Hypothalamus (tissue), 51 donors: ENCODE data around the gene ITM2C.

Experiments used
- DNase-seq, 51 donors: peaks; one replicate each; lab custom pipeline; 2025; lab: John Stamatoyannopoulos, UW

ITM2C gene

GRCh38 chr2:230871361-230872150 is 6.8 kb downstream of the ITM2C start:
- no peak for DNase-seq

GRCh38 chr2:230872151-230872967 is 7.6 kb downstream of the ITM2C start:
- DNase-seq, result no peak

GRCh38 chr2:230872968-230873660 is 8.4 kb downstream of the ITM2C start:
- no peak for DNase-seq

GRCh38 chr2:230873661-230874401 is 9.1 kb downstream of the ITM2C start:
- DNase-seq, result no peak

- no peak for DNase-seq
Observed at GRCh38 chr2:230874456-230874855, 9.7 kb downstream of the ITM2C start.

GRCh38 chr2:230874876-230875275 is 10.1 kb downstream of the ITM2C start:
- no peak for DNase-seq

GRCh38 chr2:230875347-230876315 is 10.9 kb downstream of the ITM2C start:
- no peak for DNase-seq

- DNase-seq, result no peak
Observed at GRCh38 chr2:230877116-230877758, 12.5 kb downstream of the ITM2C start.

- no peak for DNase-seq
Observed at GRCh38 chr2:230877759-230878598, 13.2 kb downstream of the ITM2C start.

GRCh38 chr2:230878599-230879188 is 14.0 kb downstream of the ITM2C start:
- DNase-seq, result no peak

GRCh38 chr2:230879271-230879882 is 14.6 kb downstream of the ITM2C start:
- DNase-seq, result no peak

- no peak for DNase-seq
Observed at GRCh38 chr2:230879891-230880290, 15.1 kb downstream of the ITM2C start.

GRCh38 chr2:230881840-230882239 is 17.1 kb downstream of the ITM2C start:
- no peak for DNase-seq

GRCh38 chr2:230885463-230886130 is 20.9 kb downstream of the ITM2C start:
- DNase-seq, result peak in 33 of 51 donors; percentile 14 to 86 (median 60)

- DNase-seq, result peak in 1 of 51 donors; percentile 72
Observed at GRCh38 chr2:230886206-230886605, 21.5 kb downstream of the ITM2C start.

GRCh38 chr2:230886671-230887071 is 21.9 kb downstream of the ITM2C start:
- DNase-seq, result peak in 10 of 51 donors; percentile 13 to 57 (median 36)
